A549 (cell line): ENCODE results near the gene HTT-AS. TPM values are rescaled to one million over a fixed set of nuclear protein-coding genes. Genes with fewer than 3 reads are reported as not detected.
"Not testable (repeated sequence)": the region's sequence is repeated elsewhere in the genome, so short reads cannot be mapped to it uniquely, and the experiment has no call there.

ENCODE experiments used
- ATAC-seq, 2 experiments: fragments of 200-7000 bp in 1 of 2; fragments of >200 bp in 1 of 2; cut with Nextera tagmentation in 1 of 2; cut with Tn5 transposase in 1 of 2; 3 replicates each; pipeline versions ENCODE4 v1.8.0 to v1.9.1; 2018 to 2020; ENCODE audit warnings: mild to moderate bottlenecking in 1 of 2, moderate library complexity in 1 of 2
- CTCF ChIA-PET: fragments of 300-600 bp; sonication (Branson Sonifier 250); formaldehyde crosslinking; extraction: SDS; loops from one replicate; lab custom pipeline; 2021; ENCODE audit warnings: antibody characterized with exemption, inconsistent platforms; lab: Yijun Ruan, JAX
- POLR2A ChIA-PET: fragments of 350-600 bp; formaldehyde crosslinking; extraction: SDS; loops from one replicate; lab custom pipeline; 2021; ENCODE audit warnings: antibody characterized with exemption, inconsistent platforms; lab: Yijun Ruan, JAX
- DNase-seq, 2 experiments: peaks; one replicate each; pipeline versions ENCODE4 v3.0.0 to v3.0.0-alpha.2; 2011 to 2016; ENCODE audit warnings: low read depth in 1 of 2, low spot score in 1 of 2
- FAIRE-seq: peaks from 2 replicates; lab custom pipeline; 2011; peaks lifted over from hg19 to GRCh38; lab: Jason Lieb, UNC
- H3K27ac ChIP-seq, 2 experiments: fragments of >200 bp; sonication (Bioruptor Twin); formaldehyde crosslinking; 3 replicates each; pipeline ENCODE4 v1.5.1; 2016 to 2017
- H3K4me1 ChIP-seq: fragments of >200 bp; sonication (Bioruptor Twin); formaldehyde crosslinking; 3 replicates; pipeline ENCODE4 v1.6.1; 2016
- H3K4me2 ChIP-seq: fragments of >200 bp; sonication (Bioruptor Twin); formaldehyde crosslinking; 3 replicates; pipeline ENCODE4 v1.6.1; 2016
- H3K4me3 ChIP-seq: fragments of >200 bp; sonication (Bioruptor Twin); formaldehyde crosslinking; 3 replicates; pipeline ENCODE4 v1.5.1; 2016
- H3K9me3 ChIP-seq: fragments of >200 bp; sonication (Bioruptor Twin); formaldehyde crosslinking; 3 replicates; pipeline ENCODE4 v1.6.1; 2016
- CHD4 ChIP-seq: fragments of 200-600 bp; sonication (generic); IDR thresholded peaks from 2 replicates; pipeline ENCODE4 v1.6.1; 2016; ENCODE audit warnings: antibody characterized with exemption, mild to moderate bottlenecking, borderline replicate concordance
- CTCF ChIP-seq: fragments of >200 bp; sonication (Bioruptor Twin); formaldehyde crosslinking; IDR thresholded peaks from 3 replicates; pipeline ENCODE4 v1.5.1; 2016
- E2F6 ChIP-seq: IDR thresholded peaks from 2 replicates; pipeline ENCODE4 v1.6.1; 2012; ENCODE audit warnings: low read depth, borderline replicate concordance
- FOSL2 ChIP-seq, 2 experiments: fragments of 450-650 bp in 1 of 2; fragments of >200 bp in 1 of 2; sonication (Bioruptor Twin) in 1 of 2; formaldehyde crosslinking; IDR thresholded peaks; 2 replicates each; pipeline versions ENCODE4 v1.5.0 to v1.6.1; 2016 to 2020; ENCODE audit warnings: mild to moderate bottlenecking in 1 of 2, moderate library complexity in 1 of 2
- FOXS1 ChIP-seq: fragments of 250-450 bp; sonication (Bioruptor Pico); IDR thresholded peaks from 2 replicates; pipeline ENCODE4 v1.5.0; 2020; ENCODE audit warnings: mild to moderate bottlenecking, moderate library complexity
- JUNB ChIP-seq: fragments of >200 bp; sonication (Bioruptor Twin); formaldehyde crosslinking; IDR thresholded peaks from 2 replicates; pipeline ENCODE4 v1.6.1; 2016
- MAFK ChIP-seq: fragments of 450-650 bp; IDR thresholded peaks from 2 replicates; pipeline ENCODE4 v1.6.1; 2014; ENCODE audit not compliant: partially characterized antibody
- NR3C1 ChIP-seq: fragments of >200 bp; sonication (Bioruptor Twin); formaldehyde crosslinking; IDR thresholded peaks from 3 replicates; pipeline ENCODE4 v1.6.1; 2017
- PHF8 ChIP-seq: fragments of 200-600 bp; sonication (generic); IDR thresholded peaks from 2 replicates; pipeline ENCODE4 v1.6.1; 2016; ENCODE audit warnings: low read depth, mild to moderate bottlenecking, antibody characterized with exemption, moderate library complexity, borderline replicate concordance
- RAD21 ChIP-seq, 2 experiments: fragments of >200 bp in 1 of 2; sonication (Bioruptor Twin) in 1 of 2; formaldehyde crosslinking in 1 of 2; IDR thresholded peaks in 1 of 2; conservative IDR thresholded peaks in 1 of 2; 2 replicates in 1 of 2; 3 replicates in 1 of 2; pipeline ENCODE4 v1.6.1; 2012 to 2018; ENCODE audit warnings: inconsistent platforms in 1 of 2
- RFX5 ChIP-seq: fragments of 450-650 bp; IDR thresholded peaks from 2 replicates; pipeline ENCODE4 v1.7.1; 2014; ENCODE audit warnings: antibody characterized with exemption, mild to moderate bottlenecking, moderate library complexity
- ZSCAN20 ChIP-seq: fragments of 250-450 bp; sonication (Bioruptor Pico); IDR thresholded peaks from 2 replicates; pipeline ENCODE4 v1.8.0; 2022; ENCODE audit warnings: mild to moderate bottlenecking, moderate library complexity
- WGBS: methylation state at CpG from one replicate; pipeline ENCODE4 v1.1.6; 2017; ENCODE audit errors: missing lambda C conversion rate; 5-methylcytosine and 5-hydroxymethylcytosine counted together
- polyA plus RNA-seq, 4 experiments: library from polyadenylated mRNA; depleted of rRNA in 3 of 4; stranded (reverse); fragments of >200 nt; fragmentation: RNase III in 1 of 4; extraction: RNeasy Plus Mini Kit Qiagen cat#74134 plus additional on column Dnase treatment in 1 of 4; gene quantifications; 2 replicates in 3 of 4; 3 replicates in 1 of 4; pipeline ENCODE4 v1.2.3, GENCODE V29; 2011 to 2017
- TF ChIP-seq, protein P1 (sequence below): IDR thresholded peaks from 2 replicates; pipeline ENCODE4 v1.6.1; 2012
- TF ChIP-seq, protein P2 (sequence below): IDR thresholded peaks from 2 replicates; pipeline ENCODE4 v1.6.1; 2012

HTT-AS gene
- polyA plus RNA-seq, 2 of the 4 experiments (the other 2 are of a cell fraction): not detected

DNA sequence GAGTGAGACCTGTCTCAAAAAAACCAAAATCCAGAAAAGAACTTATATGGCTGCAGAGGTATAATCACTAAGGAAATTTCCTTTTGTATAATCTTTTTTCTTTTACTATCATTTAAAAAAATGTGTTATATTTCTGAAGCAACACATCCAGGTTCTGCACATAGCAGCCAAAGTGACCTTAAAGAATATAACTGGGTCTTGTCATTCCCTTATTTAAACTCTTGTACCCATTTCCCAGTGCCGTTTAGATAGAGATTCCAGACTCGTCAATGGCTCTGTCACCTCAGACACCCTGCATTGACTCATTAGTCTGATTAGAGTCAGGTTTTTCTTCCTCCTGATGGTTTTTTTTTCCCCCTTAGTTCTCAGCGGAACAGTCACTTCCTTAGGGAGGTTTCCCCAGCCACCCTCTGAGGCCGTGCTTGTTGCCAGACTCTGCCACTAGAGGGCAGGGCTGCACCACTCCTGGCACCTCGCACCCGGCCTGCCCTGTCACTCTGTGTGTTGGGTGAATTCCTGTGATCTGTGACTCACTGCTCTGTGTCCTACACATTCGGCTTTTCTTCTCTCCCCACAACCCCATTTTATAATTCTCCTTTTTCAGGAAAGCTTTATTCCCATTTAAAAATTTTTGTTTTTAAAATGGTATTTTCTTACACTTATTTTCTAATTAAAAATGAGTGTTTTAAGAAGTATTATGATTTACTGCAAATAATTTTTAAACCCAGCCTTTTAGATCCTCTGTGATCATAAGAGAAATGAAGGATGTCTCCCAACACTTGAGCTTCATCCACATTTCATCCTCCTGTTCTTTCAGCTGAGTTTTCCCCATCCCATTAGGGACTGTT lies 32.2 kb upstream of the HTT-AS start:
- Histone ChIP-seq H3K9me3 (no peaks in the 10 kb centered on the region), H3K27ac (no peak overlapping the region), H3K4me2 (0 out of 3 replicates have a peak overlapping the region, but pooled peaks have one; percentile 3), H3K4me3 (no peak overlapping the region), H3K4me1 (peaks cover 4% of the 10 kb centered on the region; the same call in 2 of the 3 replicates)
- ChIA-PET CTCF (interaction anchor here (0.6 to 2.8 kb wide), 25 partner anchors 9 to 408 kb away, joined by 3 to 22 read pairs (median 4); partner anchors contain the start of gene HGFAC), POLR2A (no interaction called here)
- FAIRE-seq: no peak
- TF ChIP-seq FOSL2 (IDR thresholded peaks at IDR 0.05) (no peak), FOSL2 (CRISPR knock-in tag; IDR thresholded peaks at IDR 0.05) (peak; percentile 67), CTCF (peak; percentile 75), RAD21 (conservative IDR thresholded peaks at IDR 0.05 in 1 of 2, IDR thresholded peaks at IDR 0.05 in 1 of 2) (peak; percentile 73 to 77), FOXS1 (CRISPR knock-in tag) (no peak)
- TF ChIP-seq, protein P1, sequence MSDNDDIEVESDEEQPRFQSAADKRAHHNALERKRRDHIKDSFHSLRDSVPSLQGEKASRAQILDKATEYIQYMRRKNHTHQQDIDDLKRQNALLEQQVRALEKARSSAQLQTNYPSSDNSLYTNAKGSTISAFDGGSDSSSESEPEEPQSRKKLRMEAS: 0 out of 2 replicates have a peak, but pooled peaks have one; percentile 26
- 7% methylated on average over 7 of the region's 7 CpGs for WGBS
- peak; percentile 100 for ATAC-seq
- DNase-seq: peak; percentile 76 to 90

DNA sequence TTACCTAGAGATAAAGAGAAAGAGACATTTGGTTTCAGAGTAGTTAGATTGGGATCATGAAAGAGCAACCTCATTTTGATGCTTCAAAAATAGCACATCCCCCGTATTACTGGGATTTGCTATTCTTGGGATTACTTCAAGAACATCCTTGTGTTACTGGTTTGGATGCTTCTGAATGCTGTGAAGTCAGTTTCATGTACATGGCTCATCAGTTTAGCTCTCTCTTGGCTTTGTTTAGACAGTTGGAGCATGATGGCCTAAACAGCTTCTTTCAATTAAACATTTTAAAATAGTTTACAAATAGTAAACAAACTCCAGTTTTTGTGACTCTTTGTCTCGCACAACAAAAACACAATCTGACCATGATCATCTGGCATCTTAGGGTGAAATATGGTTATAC lies 24.0 kb upstream of the HTT-AS start:
- no peak for ATAC-seq
- CTCF ChIA-PET: interaction anchor here (2.8 kb wide), 1 partner anchor 9 kb away, joined by 15 read pairs; no protein-coding TSS in a partner anchor
- TF ChIP-seq ZSCAN20 (CRISPR knock-in tag) (no peak), PHF8 (no peak), CHD4 (no peak), E2F6 (no peak), MAFK (no peak)
- TF ChIP-seq, protein P2, sequence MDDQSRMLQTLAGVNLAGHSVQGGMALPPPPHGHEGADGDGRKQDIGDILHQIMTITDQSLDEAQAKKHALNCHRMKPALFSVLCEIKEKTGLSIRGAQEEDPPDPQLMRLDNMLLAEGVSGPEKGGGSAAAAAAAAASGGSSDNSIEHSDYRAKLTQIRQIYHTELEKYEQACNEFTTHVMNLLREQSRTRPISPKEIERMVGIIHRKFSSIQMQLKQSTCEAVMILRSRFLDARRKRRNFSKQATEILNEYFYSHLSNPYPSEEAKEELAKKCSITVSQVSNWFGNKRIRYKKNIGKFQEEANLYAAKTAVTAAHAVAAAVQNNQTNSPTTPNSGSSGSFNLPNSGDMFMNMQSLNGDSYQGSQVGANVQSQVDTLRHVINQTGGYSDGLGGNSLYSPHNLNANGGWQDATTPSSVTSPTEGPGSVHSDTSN: no peak

GRCh38 chr4:3096202-3096601 lies 21.9 kb upstream of the HTT-AS start:
- Histone ChIP-seq H3K4me3 (no peak overlapping the region), H3K4me1 (no peaks in the 10 kb centered on the region), H3K4me2 (no peak overlapping the region), H3K27ac (no peak overlapping the region), H3K9me3 (no peaks in the 10 kb centered on the region)
- TF ChIP-seq NR3C1 (no peak), CHD4 (no peak), RFX5 (no peak), JUNB (no peak)
- CTCF ChIA-PET: interaction anchor here (2.8 kb wide), 1 partner anchor 11 kb away, joined by 15 read pairs; no protein-coding TSS in a partner anchor
- POLR2A ChIA-PET: no interaction called here
- ATAC-seq: no peak
- FAIRE-seq: no peak
- 93% methylated on average over 3 of the region's 3 CpGs for WGBS
- no peak for DNase-seq

More for the DNA sequence above, 24.0 kb upstream of the HTT-AS start:
- DNase-seq (no peak), FAIRE-seq (no peak)
- POLR2A ChIA-PET: no interaction called here
- Histone ChIP-seq H3K4me3 (no peak overlapping the region), H3K4me1 (no peaks in the 10 kb centered on the region), H3K4me2 (no peak overlapping the region), H3K27ac (no peak overlapping the region), H3K9me3 (no peaks in the 10 kb centered on the region)
- 98% methylated on average over 2 of the region's 2 CpGs for WGBS

DNA sequence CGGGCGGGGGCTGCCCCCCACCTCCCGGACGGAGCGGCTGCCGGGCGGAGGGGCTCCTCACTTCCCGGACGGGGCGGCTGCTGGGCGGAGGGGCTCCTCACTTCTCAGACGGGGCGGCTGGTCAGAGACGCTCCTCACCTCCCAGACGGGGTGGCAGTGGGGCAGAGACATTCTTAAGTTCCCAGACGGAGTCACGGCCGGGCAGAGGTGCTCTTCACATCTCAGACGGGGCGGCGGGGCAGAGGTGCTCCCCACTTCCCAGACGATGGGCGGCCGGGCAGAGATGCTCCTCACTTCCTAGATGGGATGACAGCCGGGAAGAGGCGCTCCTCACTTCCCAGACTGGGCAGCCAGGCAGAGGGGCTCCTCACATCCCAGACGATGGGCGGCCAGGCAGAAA lies 20.4 kb upstream of the HTT-AS start:
- H3K4me3 ChIP-seq, H3K4me2 ChIP-seq, H3K4me1 ChIP-seq, FAIRE-seq, DNase-seq, POLR2A ChIA-PET, H3K27ac ChIP-seq, ATAC-seq, H3K9me3 ChIP-seq: not testable (repeated sequence)
- WGBS: 96% methylated on average over 8 of the region's 28 CpGs
- CTCF ChIA-PET: interaction anchor here (1.6 kb wide), 1 partner anchor 12 kb away, joined by 3 read pairs; no protein-coding TSS in a partner anchor
